ENCODE results near the gene N4BP2L2. TPM values are rescaled to one million over a fixed set of nuclear protein-coding genes. Genes with fewer than 3 reads are reported as not detected.

N4BP2L2 gene
- total and polyA plus RNA-seq, 2 of the 13 experiments (the other 11 are each of a cell fraction or from before 2014, with no cell fraction given) = 58.9 to 81.2 TPM

DNA sequence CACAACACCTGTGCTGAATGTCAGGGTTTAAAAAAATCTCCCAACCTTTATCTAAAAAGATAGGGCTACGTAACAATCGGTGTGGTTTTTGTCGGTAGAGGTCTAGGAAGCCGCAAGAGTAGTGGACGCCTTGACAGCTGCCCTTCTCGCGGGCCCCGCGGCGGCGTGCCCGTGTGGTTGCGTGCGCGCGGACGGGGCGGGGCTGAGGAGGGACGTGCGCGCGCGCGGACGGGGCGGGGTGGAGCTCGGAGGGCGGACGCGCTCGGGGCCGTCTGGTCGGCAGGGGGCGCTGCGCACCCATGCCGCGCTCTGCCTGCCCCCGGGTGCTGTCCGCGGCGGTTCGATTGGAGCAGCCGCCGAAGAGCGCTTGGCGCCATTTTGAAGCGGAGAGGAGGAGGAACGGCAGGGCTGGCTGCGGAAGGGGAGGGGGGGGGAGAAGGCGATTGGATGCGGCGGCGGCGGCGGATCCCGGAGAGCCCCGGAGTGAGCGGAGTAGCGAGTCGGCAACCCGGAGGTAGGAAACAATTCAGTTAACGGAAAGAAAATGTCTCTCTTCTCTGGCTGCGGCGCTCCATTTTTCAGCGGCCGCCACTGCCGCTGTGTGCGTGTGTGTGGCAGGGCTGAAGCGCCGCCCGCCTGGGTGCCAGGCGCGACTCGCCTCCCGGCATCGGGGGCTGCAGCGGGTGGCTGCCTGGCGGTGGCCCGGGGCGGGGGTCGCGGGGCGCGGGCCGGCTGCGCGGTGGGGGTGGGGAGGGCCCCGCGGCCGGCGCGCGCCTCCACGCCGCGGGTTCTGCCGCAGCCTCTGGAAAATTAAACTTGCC, 47.7 kb upstream of the N4BP2L2 start, which contains the start of gene PDS5B (continued):
- TF ChIP-seq TRIM22 (IDR thresholded peaks at IDR 0.05) (no peak), FOXC1 (CRISPR knock-in tag; IDR thresholded peaks at IDR 0.05; ENCODE audit: borderline replicate concordance) (0 out of 2 replicates have a peak, but pooled peaks have one; percentile 64), ZFP41 (CRISPR knock-in tag; IDR thresholded peaks at IDR 0.05; ENCODE audit: borderline replicate concordance) (no peak), MTA1 (CRISPR knock-in tag; IDR thresholded peaks at IDR 0.05; ENCODE audit: borderline replicate concordance) (0 out of 2 replicates have a peak, but pooled peaks have one; percentile 66), ESRRA (CRISPR knock-in tag; IDR thresholded peaks at IDR 0.05; ENCODE audit: low read depth) (no peak), PHF20 (CRISPR knock-in tag; IDR thresholded peaks at IDR 0.05) (peak; percentile 59; the same call in 1 of the 2 replicates), HNRNPL (IDR thresholded peaks at IDR 0.05; ENCODE audit: low read depth, low read length) (0 out of 2 replicates have a peak, but pooled peaks have one; percentile 44), HNF4A (CRISPR knock-in tag; IDR thresholded peaks at IDR 0.05) (no peak), BCL6 (CRISPR knock-in tag; IDR thresholded peaks at IDR 0.05) (no peak), RXRB (CRISPR knock-in tag; IDR thresholded peaks at IDR 0.05; ENCODE audit: borderline replicate concordance) (0 out of 2 replicates have a peak, but pooled peaks have one; percentile 17), MNT (IDR thresholded peaks at IDR 0.05) (no peak), ZNF260 (CRISPR knock-in tag; IDR thresholded peaks at IDR 0.05; ENCODE audit: borderline replicate concordance, low read depth) (no peak), ZNF746 (CRISPR knock-in tag; IDR thresholded peaks at IDR 0.05) (no peak)
- TF ChIP-seq, protein P1, sequence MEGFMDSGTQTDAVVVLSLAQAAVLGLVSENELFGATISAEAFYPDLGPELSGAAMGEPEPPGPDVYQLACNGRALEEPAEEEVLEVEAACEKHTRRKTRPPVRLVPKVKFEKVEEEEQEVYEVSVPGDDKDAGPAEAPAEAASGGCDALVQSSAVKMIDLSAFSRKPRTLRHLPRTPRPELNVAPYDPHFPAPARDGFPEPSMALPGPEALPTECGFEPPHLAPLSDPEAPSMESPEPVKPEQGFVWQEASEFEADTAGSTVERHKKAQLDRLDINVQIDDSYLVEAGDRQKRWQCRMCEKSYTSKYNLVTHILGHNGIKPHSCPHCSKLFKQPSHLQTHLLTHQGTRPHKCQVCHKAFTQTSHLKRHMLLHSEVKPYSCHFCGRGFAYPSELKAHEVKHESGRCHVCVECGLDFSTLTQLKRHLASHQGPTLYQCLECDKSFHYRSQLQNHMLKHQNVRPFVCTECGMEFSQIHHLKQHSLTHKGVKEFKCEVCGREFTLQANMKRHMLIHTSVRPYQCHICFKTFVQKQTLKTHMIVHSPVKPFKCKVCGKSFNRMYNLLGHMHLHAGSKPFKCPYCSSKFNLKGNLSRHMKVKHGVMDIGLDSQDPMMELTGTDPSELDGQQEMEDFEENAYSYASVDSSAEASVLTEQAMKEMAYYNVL (CRISPR knock-in tag; IDR thresholded peaks at IDR 0.05; ENCODE audit: borderline replicate concordance) = peak; percentile 55; the same call in 1 of the 2 replicates
- TF ChIP-seq, protein P2, sequence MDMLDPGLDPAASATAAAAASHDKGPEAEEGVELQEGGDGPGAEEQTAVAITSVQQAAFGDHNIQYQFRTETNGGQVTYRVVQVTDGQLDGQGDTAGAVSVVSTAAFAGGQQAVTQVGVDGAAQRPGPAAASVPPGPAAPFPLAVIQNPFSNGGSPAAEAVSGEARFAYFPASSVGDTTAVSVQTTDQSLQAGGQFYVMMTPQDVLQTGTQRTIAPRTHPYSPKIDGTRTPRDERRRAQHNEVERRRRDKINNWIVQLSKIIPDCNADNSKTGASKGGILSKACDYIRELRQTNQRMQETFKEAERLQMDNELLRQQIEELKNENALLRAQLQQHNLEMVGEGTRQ (IDR thresholded peaks at IDR 0.05; ENCODE audit: low read depth, low read length) = no peak
- TF ChIP-seq, protein P2 (CRISPR knock-in tag; IDR thresholded peaks at IDR 0.05; ENCODE audit: borderline replicate concordance) = no peak
- TF ChIP-seq, protein P3, sequence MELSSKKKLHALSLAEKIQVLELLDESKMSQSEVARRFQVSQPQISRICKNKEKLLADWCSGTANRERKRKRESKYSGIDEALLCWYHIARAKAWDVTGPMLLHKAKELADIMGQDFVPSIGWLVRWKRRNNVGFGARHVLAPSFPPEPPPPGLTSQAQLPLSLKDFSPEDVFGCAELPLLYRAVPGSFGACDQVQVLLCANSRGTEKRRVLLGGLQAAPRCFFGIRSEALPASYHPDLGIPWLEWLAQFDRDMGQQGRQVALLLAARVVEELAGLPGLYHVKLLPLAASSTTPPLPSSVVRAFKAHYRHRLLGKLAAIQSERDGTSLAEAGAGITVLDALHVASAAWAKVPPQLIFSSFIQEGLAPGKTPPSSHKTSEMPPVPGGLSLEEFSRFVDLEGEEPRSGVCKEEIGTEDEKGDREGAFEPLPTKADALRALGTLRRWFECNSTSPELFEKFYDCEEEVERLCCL (CRISPR knock-in tag; IDR thresholded peaks at IDR 0.05; ENCODE audit: borderline replicate concordance) = no peak
